Natural killer cell (primary cell): ENCODE data around the gene GARNL3. TPM values are rescaled to one million over a fixed set of nuclear protein-coding genes. Genes with fewer than 3 reads are reported as not detected.

Experiments used
- ATAC-seq, 3 donors: fragments of 150-1000 bp in 2 of 3; fragments of 200-7000 bp in 1 of 3; cut with Tn5 transposase; 1 replicate in 1 of 3; 2 replicates in 2 of 3; pipeline ENCODE4 v1.10.0; 2021; ENCODE audit warnings: mild to moderate bottlenecking in 2 of 3, moderate library complexity in 2 of 3
- DNase-seq, 2 donors: peaks; one replicate each; pipeline versions ENCODE4 v3.0.0 to v3.0.0-alpha.2; 2013 to 2021; ENCODE audit warnings: mixed read lengths in 1 of 2
- H3K27ac ChIP-seq: one replicate; pipeline ENCODE4 v1.5.1; 2013; ENCODE audit warnings: mild to moderate bottlenecking, low read length
- H3K27me3 ChIP-seq: one replicate; pipeline ENCODE4 v1.6.1; 2013; ENCODE audit warnings: low read length; ENCODE audit not compliant: control insufficient read depth, insufficient read depth
- H3K36me3 ChIP-seq: one replicate; pipeline ENCODE4 v1.6.1; 2013; ENCODE audit warnings: low read length; ENCODE audit not compliant: control insufficient read depth, insufficient read depth
- H3K4me1 ChIP-seq: one replicate; pipeline ENCODE4 v1.6.1; 2013; ENCODE audit warnings: low read length; ENCODE audit not compliant: control insufficient read depth, insufficient read depth
- H3K4me3 ChIP-seq: one replicate; pipeline ENCODE4 v1.5.1; 2013; ENCODE audit warnings: low read length
- H3K9me3 ChIP-seq: one replicate; pipeline ENCODE4 v1.6.1; 2013; ENCODE audit warnings: low read length; ENCODE audit not compliant: control insufficient read depth, insufficient read depth
- H3K27ac Mint-ChIP-seq, 2 donors: one replicate each; pipeline ENCODE4 v1.8.0; 2022; ENCODE audit warnings: mild to moderate bottlenecking in 2 of 2, mixed read lengths in 2 of 2, moderate library complexity in 1 of 2
- H3K27me3 Mint-ChIP-seq, 2 donors: one replicate each; pipeline ENCODE4 v1.8.0; 2022; ENCODE audit warnings: low read depth in 2 of 2, mixed read lengths in 2 of 2
- H3K36me3 Mint-ChIP-seq: one replicate; pipeline ENCODE4 v1.8.0; 2022; ENCODE audit warnings: mixed read lengths
- H3K4me1 Mint-ChIP-seq, 2 donors: one replicate each; pipeline ENCODE4 v1.8.0; 2022; ENCODE audit warnings: mixed read lengths in 2 of 2
- H3K4me3 Mint-ChIP-seq: one replicate; pipeline ENCODE4 v1.8.0; 2022; ENCODE audit warnings: mild to moderate bottlenecking, moderate library complexity, mixed read lengths
- H3K9me3 Mint-ChIP-seq, 2 donors: one replicate each; pipeline ENCODE4 v1.8.0; 2022; ENCODE audit warnings: mixed read lengths in 2 of 2
- WGBS: methylation state at CpG from one replicate; pipeline ENCODE4 v1.1.7; 2013; ENCODE audit warnings: missing lambda C conversion rate; ENCODE audit not compliant: insufficient coverage; 5-methylcytosine and 5-hydroxymethylcytosine counted together
- intact Hi-C: fragments of 100-400 bp; cut with micrococcal nuclease; formaldehyde crosslinking; loops from one replicate; pipeline ENCODE4 v1.14.2; 2022
- total RNA-seq, 4 donors: library from RNA; stranded (reverse); fragments of 120-200 nt in 1 of 4; gene quantifications; one replicate each; pipeline versions ENCODE4 v1.2.3 to v1.2.4, GENCODE V29; 2013 to 2022
- TF ChIP-seq, protein P1 (sequence below): fragments of 200-600 bp; IDR thresholded peaks from one replicate; pipeline ENCODE4 v1.8.0; 2022; ENCODE audit warnings: antibody characterized with exemption

The GARNL3 gene
- total RNA-seq, 3 donors from 2014 or later (not counting 1 experiment from before 2014, with no cell fraction given) = 3.8 to 6.0 (median 6.0) TPM

DNA sequence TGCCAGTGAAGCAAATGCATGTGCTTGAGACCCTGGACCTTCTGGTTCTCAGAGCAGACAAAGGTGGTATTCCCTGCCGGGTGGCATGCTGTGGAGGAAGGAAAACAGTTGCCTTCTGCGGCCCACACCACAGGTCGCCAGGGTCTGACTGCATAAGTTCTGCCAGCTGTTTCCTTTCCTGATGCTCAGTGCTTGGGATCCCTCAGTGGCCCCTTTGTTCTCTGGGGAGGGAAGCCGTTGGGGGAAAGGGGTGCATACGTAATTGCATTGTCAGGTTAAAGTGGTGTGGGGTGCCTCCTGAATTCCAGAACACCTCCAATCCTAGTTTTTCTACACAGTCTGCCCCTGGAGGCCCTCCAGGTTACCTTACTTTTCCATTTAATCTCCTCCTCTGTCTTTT, 89.3 kb downstream of the GARNL3 start:
- Mint-ChIP-seq H3K4me3 (no peak overlapping the region), H3K27ac (no peak overlapping the region), H3K27me3 (peaks cover 8 to 15% of the 10 kb centered on the region in 2 donors), H3K36me3 (no peaks in the 10 kb centered on the region), H3K4me1 (no peaks in the 10 kb centered on the region), H3K9me3 (no peaks in the 10 kb centered on the region)
- DNase-seq = no peak
- Histone ChIP-seq H3K36me3 (no peaks in the 10 kb centered on the region), H3K9me3 (no peaks in the 10 kb centered on the region), H3K27ac (no peak overlapping the region), H3K4me1 (no peaks in the 10 kb centered on the region), H3K27me3 (no peaks in the 10 kb centered on the region), H3K4me3 (no peak overlapping the region)
- TF ChIP-seq, protein P1, sequence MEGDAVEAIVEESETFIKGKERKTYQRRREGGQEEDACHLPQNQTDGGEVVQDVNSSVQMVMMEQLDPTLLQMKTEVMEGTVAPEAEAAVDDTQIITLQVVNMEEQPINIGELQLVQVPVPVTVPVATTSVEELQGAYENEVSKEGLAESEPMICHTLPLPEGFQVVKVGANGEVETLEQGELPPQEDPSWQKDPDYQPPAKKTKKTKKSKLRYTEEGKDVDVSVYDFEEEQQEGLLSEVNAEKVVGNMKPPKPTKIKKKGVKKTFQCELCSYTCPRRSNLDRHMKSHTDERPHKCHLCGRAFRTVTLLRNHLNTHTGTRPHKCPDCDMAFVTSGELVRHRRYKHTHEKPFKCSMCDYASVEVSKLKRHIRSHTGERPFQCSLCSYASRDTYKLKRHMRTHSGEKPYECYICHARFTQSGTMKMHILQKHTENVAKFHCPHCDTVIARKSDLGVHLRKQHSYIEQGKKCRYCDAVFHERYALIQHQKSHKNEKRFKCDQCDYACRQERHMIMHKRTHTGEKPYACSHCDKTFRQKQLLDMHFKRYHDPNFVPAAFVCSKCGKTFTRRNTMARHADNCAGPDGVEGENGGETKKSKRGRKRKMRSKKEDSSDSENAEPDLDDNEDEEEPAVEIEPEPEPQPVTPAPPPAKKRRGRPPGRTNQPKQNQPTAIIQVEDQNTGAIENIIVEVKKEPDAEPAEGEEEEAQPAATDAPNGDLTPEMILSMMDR = no peak
- 18% methylated on average over 4 of the region's 5 CpGs for WGBS
- ATAC-seq = no peak
- intact Hi-C loops = no loop called here

DNA sequence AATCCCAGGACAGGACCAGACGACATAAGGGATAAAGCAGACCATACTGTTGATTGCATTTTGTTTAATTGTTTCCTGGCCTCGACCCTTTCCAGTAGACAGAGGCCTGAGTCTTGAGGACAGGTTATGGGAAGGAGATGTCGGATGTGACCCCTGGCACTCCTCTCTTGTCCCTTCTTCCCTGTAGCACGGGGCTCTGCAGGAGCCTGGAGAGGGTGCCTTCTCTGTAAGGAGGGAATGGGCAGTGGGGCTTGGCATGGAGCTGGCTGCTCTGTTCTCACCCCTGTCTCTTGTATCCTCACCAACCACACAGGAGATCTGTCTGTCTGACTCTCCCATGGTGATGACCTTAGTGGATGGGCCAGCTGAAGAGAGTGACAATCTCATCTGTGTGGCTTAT, 92.3 kb downstream of the GARNL3 start:
- no peaks in the 10 kb centered on the region for H3K9me3 ChIP-seq
- no peaks in the 10 kb centered on the region for H3K36me3 Mint-ChIP-seq
- WGBS = 91% methylated on average over 3 of the region's 4 CpGs
- no peak for ATAC-seq
- H3K36me3 ChIP-seq = no peaks in the 10 kb centered on the region
- peaks cover 8 to 9% of the 10 kb centered on the region in 2 donors for H3K4me1 Mint-ChIP-seq
- H3K4me1 ChIP-seq = peaks cover 9% of the 10 kb centered on the region
- no peak overlapping the region for H3K27ac ChIP-seq
- H3K27me3 Mint-ChIP-seq = peaks cover 8 to 10% of the 10 kb centered on the region in 2 donors
- no peak overlapping the region for H3K4me3 Mint-ChIP-seq
- H3K4me3 ChIP-seq = no peak overlapping the region
- no peaks in the 10 kb centered on the region for H3K9me3 Mint-ChIP-seq
- intact Hi-C loops = no loop called here
- H3K27me3 ChIP-seq = no peaks in the 10 kb centered on the region
- no peak overlapping the region for H3K27ac Mint-ChIP-seq
- no peak for DNase-seq
- TF ChIP-seq, protein P1 = no peak

DNA sequence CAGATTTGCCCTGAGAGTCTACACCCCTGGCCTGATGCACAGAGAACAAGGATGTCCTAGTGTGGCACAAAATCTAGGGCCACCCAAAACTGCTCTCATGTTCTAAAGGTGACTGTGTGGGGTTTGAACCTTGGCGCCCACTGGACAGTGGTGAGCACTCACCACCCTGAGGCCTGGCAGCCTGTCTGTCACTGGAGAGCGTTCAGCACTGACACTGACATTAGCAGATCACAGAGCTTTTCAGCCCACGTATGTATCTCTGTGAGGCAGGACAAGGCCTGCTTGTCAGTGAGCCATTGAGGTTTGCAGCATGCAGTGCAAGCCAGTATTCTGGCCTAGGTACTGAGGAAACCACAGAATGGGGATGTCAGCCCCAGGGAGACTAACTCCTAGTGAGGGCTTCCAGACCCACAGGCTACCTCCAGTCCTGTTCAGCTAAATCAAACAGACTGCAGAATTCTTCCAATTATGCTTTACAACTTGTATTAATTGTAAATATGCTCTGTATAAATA, 93.5 kb downstream of the GARNL3 start:
- ATAC-seq (no peak), DNase-seq (no peak)
- TF ChIP-seq, protein P1 = no peak
- Mint-ChIP-seq H3K9me3 (no peaks in the 10 kb centered on the region), H3K4me3 (no peak overlapping the region), H3K4me1 (peaks cover 9 to 14% of the 10 kb centered on the region in 2 donors), H3K27me3 (peaks cover 6 to 8% of the 10 kb centered on the region in 2 donors), H3K27ac (no peak overlapping the region), H3K36me3 (no peaks in the 10 kb centered on the region)
- no peaks in the 10 kb centered on the region for H3K27me3 ChIP-seq
- H3K4me1 ChIP-seq = peaks cover 11% of the 10 kb centered on the region
- no peak overlapping the region for H3K27ac ChIP-seq
- H3K9me3 ChIP-seq = no peaks in the 10 kb centered on the region
- no peaks in the 10 kb centered on the region for H3K36me3 ChIP-seq
- intact Hi-C loops = no loop called here
- WGBS = 87% methylated on average over 3 of the region's 3 CpGs
- no peak overlapping the region for H3K4me3 ChIP-seq

DNA sequence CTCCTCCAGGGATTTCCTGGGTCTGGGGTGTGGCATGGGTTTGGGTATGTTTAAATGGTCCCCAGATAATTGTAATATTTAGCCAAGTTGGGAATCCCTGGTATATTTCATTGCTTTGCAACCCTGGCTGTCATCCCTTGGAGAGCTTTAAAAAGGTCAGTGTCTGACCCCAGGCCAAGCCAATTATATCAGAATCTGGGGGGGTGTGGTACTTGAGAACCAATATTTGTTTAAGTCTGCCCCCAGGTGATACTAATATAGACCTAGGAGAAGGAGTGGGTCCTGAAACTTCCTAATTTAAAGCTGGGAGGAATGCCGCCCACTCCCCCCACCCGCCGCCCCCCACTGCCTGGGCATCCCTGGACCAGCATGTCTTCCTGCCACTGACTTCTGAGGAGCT, 94.2 kb downstream of the GARNL3 start:
- Mint-ChIP-seq H3K27ac (no peak overlapping the region), H3K36me3 (no peaks in the 10 kb centered on the region), H3K27me3 (peaks cover 8% of the 10 kb centered on the region in 2 donors), H3K4me1 (peaks cover 9 to 14% of the 10 kb centered on the region in 2 donors), H3K4me3 (no peak overlapping the region), H3K9me3 (no peaks in the 10 kb centered on the region)
- H3K9me3 ChIP-seq = no peaks in the 10 kb centered on the region
- H3K27ac ChIP-seq = no peak overlapping the region
- intact Hi-C loops = no loop called here
- DNase-seq = no peak
- TF ChIP-seq, protein P1 = no peak
- H3K4me3 ChIP-seq = no peak overlapping the region
- no peaks in the 10 kb centered on the region for H3K36me3 ChIP-seq
- no peak for ATAC-seq
- 97% methylated on average over 3 of the region's 3 CpGs for WGBS
- no peaks in the 10 kb centered on the region for H3K27me3 ChIP-seq
- peaks cover 11% of the 10 kb centered on the region for H3K4me1 ChIP-seq
